Ishikawa (cell line): Measurements from ENCODE around the gene C11orf24.

ENCODE experiments used
- EP300 ChIP-seq: IDR thresholded peaks from 2 replicates; pipeline ENCODE4 v1.6.1; 2012; ENCODE audit warnings: borderline replicate concordance
- REST ChIP-seq: IDR thresholded peaks from 2 replicates; pipeline ENCODE4 v1.6.1; 2012; ENCODE audit warnings: low read depth, mild to moderate bottlenecking
- YY1 ChIP-seq: IDR thresholded peaks from 2 replicates; pipeline ENCODE4 v1.6.1; 2012; ENCODE audit warnings: low read depth

GRCh38 chr11:68266936-68267880, 4.6 kb downstream of the C11orf24 start:
- TF ChIP-seq REST (no peak), YY1 (no peak), EP300 (no peak)
